Esophagus muscularis mucosa (tissue), 3 donors: Measurements from ENCODE around the gene NKTR.

Source experiments
- CTCF ChIP-seq, 3 experiments: fragments of 200-600 bp in 2 of 3; fragments of 450-650 bp in 1 of 3; sonication (generic) in 2 of 3; IDR thresholded peaks; one replicate each; pipeline ENCODE4 v1.5.1; 2017 to 2019; ENCODE audit warnings: antibody characterized with exemption in 3 of 3, mild to moderate bottlenecking in 2 of 3, moderate library complexity in 1 of 3
- POLR2A ChIP-seq: fragments of 450-650 bp; IDR thresholded peaks from one replicate; pipeline ENCODE4 v1.6.1; 2017; ENCODE audit warnings: antibody characterized with exemption, moderate library complexity, mild to moderate bottlenecking, low read depth

- TF ChIP-seq CTCF (IDR thresholded peaks at IDR 0.05), result no peak
- no peak for TF ChIP-seq POLR2A
These were observed 19.1 kb upstream of the NKTR start for GRCh38 chr3:42581400-42581708.
